ENCODE measurements around the gene KAT6B.

Gene KAT6B

DNA sequence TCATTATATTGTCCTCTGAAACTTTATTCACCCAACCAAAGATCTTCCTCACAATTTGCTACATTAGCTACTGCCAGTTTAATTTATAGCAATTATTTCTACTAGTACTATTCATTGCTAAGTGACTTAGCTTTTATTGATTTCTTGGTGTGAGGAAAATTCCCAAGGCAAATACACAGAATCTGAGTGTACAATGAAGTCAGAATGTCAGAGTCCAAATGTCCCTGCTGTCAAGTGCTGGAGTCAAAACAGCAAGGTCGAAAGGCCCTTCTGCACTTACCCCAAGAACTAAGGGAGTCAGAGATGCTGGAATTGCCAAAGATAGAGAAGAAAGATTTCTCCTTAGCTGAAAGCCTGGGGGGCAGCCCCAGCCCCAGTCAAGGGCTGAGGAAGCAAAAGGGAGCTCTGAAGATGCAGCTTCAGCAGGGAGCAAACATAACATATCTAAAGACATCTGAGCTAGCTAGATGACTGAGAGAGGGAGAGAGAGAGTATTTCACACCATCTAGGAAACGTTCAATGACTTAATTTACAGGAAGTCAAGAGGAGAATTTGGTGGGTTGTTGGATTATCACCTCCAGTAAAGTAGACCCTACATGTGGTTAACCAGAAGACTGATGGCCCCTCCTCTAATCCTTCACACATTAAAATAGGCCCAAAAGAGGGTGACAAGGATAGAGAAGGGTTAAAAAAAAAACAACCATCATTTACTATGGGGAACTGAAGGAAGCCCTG is 248.5 kb downstream of the KAT6B start:
- Histone ChIP-seq H3K9ac (no peak overlapping the region), H3K4me3 (IDR thresholded peaks at IDR 0.05; ENCODE audit: insufficient read depth, low read depth, low read length) (no peak overlapping the region), H3K79me2 (ENCODE audit: insufficient read depth, low read depth) (no peaks in the 10 kb centered on the region), H3K4me1 (ENCODE audit: low read depth, poor library complexity, severe bottlenecking) (no peaks in the 10 kb centered on the region), H3K36me3 (ENCODE audit: insufficient read depth) (no peaks in the 10 kb centered on the region), H3K4me2 (no peak overlapping the region), H3K27me3 (ENCODE audit: insufficient read depth, low read depth) (no peaks in the 10 kb centered on the region), H3K27ac (no peak overlapping the region), H4K20me1 (ENCODE audit: insufficient read depth) (no peaks in the 10 kb centered on the region), H2AFZ (ENCODE audit: low read depth) (no peak overlapping the region)
- TF ChIP-seq, protein P1, sequence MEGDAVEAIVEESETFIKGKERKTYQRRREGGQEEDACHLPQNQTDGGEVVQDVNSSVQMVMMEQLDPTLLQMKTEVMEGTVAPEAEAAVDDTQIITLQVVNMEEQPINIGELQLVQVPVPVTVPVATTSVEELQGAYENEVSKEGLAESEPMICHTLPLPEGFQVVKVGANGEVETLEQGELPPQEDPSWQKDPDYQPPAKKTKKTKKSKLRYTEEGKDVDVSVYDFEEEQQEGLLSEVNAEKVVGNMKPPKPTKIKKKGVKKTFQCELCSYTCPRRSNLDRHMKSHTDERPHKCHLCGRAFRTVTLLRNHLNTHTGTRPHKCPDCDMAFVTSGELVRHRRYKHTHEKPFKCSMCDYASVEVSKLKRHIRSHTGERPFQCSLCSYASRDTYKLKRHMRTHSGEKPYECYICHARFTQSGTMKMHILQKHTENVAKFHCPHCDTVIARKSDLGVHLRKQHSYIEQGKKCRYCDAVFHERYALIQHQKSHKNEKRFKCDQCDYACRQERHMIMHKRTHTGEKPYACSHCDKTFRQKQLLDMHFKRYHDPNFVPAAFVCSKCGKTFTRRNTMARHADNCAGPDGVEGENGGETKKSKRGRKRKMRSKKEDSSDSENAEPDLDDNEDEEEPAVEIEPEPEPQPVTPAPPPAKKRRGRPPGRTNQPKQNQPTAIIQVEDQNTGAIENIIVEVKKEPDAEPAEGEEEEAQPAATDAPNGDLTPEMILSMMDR (conservative IDR thresholded peaks at IDR 0.05; ENCODE audit: low read depth, low read length): no peak

GRCh38 chr10:75076348-75076747 is 249.9 kb downstream of the KAT6B start:
- Histone ChIP-seq H2AFZ (ENCODE audit: low read depth) (no peak overlapping the region), H3K27ac (no peak overlapping the region), H3K79me2 (ENCODE audit: insufficient read depth, low read depth) (no peaks in the 10 kb centered on the region), H4K20me1 (ENCODE audit: insufficient read depth) (no peaks in the 10 kb centered on the region), H3K4me3 (IDR thresholded peaks at IDR 0.05; ENCODE audit: insufficient read depth, low read depth, low read length) (no peak overlapping the region), H3K27me3 (ENCODE audit: insufficient read depth, low read depth) (no peaks in the 10 kb centered on the region), H3K4me1 (ENCODE audit: low read depth, poor library complexity, severe bottlenecking) (no peaks in the 10 kb centered on the region), H3K9ac (no peak overlapping the region), H3K36me3 (ENCODE audit: insufficient read depth) (no peaks in the 10 kb centered on the region), H3K4me2 (no peak overlapping the region)
- TF ChIP-seq, protein P1 (conservative IDR thresholded peaks at IDR 0.05; ENCODE audit: low read depth, low read length): no peak

- H3K4me1 ChIP-seq (ENCODE audit: low read depth, poor library complexity, severe bottlenecking): no peaks in the 10 kb centered on the region
- no peak overlapping the region for H3K4me2 ChIP-seq
- no peaks in the 10 kb centered on the region for H3K27me3 ChIP-seq (ENCODE audit: insufficient read depth, low read depth)
- H3K79me2 ChIP-seq (ENCODE audit: insufficient read depth, low read depth): no peaks in the 10 kb centered on the region
- no peak overlapping the region for H3K4me3 ChIP-seq (IDR thresholded peaks at IDR 0.05; ENCODE audit: insufficient read depth, low read depth, low read length)
- no peaks in the 10 kb centered on the region for H4K20me1 ChIP-seq (ENCODE audit: insufficient read depth)
- no peaks in the 10 kb centered on the region for H3K36me3 ChIP-seq (ENCODE audit: insufficient read depth)
- no peak overlapping the region for H3K27ac ChIP-seq
- H3K9ac ChIP-seq: no peak overlapping the region
- no peak overlapping the region for H2AFZ ChIP-seq (ENCODE audit: low read depth)
- TF ChIP-seq, protein P1 (conservative IDR thresholded peaks at IDR 0.05; ENCODE audit: low read depth, low read length): no peak
These were observed 253.2 kb downstream of the KAT6B start for GRCh38 chr10:75079436-75080083.

DNA sequence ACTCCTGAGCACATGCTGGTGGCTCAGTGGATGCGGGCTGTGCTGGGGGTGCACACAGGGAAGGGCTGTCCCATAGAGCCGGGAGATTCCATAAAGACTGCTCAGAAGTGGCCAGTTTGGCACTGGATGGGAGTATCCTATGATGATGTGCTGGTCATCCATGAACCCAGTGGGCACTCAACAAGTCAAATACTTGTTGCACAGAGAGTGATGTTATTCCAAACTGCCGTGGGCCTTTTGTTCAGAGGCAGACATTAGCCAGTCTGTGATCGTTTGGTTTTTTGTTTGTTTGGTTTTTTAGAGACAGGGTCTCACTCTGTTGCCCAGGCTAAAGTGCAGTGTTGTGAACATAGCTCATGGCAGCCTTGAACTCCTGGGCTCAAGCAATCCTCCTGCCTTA is 254.2 kb downstream of the KAT6B start:
- Histone ChIP-seq H3K36me3 (ENCODE audit: insufficient read depth) (no peaks in the 10 kb centered on the region), H3K4me2 (no peak overlapping the region), H3K27me3 (ENCODE audit: insufficient read depth, low read depth) (no peaks in the 10 kb centered on the region), H2AFZ (ENCODE audit: low read depth) (no peak overlapping the region), H4K20me1 (ENCODE audit: insufficient read depth) (no peaks in the 10 kb centered on the region), H3K9ac (no peak overlapping the region), H3K4me1 (ENCODE audit: low read depth, poor library complexity, severe bottlenecking) (no peaks in the 10 kb centered on the region), H3K79me2 (ENCODE audit: insufficient read depth, low read depth) (no peaks in the 10 kb centered on the region), H3K27ac (no peak overlapping the region), H3K4me3 (IDR thresholded peaks at IDR 0.05; ENCODE audit: insufficient read depth, low read depth, low read length) (no peak overlapping the region)
- TF ChIP-seq, protein P1 (conservative IDR thresholded peaks at IDR 0.05; ENCODE audit: low read depth, low read length): no peak

All from KMS-11 (cell line).